K562 (cell line): ENCODE data around the gene RPL15.

ENCODE experiments used
- CTCF ChIP-seq, 3 experiments: IDR thresholded peaks in 2 of 3; conservative IDR thresholded peaks in 1 of 3; 2 replicates each; pipeline ENCODE4 v1.5.1; 2011 to 2012; ENCODE audit warnings: low read length in 3 of 3, mild to moderate bottlenecking in 3 of 3, control low read depth in 2 of 3, improper control_type of control experiment in 1 of 3, inconsistent platforms in 1 of 3, low read depth in 1 of 3, mixed read lengths in 1 of 3, moderate library complexity in 1 of 3; ENCODE audit not compliant: insufficient read depth in 2 of 3
- SP1 ChIP-seq: sonication (generic); formaldehyde crosslinking; IDR thresholded peaks from 2 replicates; pipeline ENCODE4 v1.8.1; 2022; ENCODE audit warnings: mild to moderate bottlenecking, missing genetic modification reagents
- USF2 ChIP-seq: sonication (generic); formaldehyde crosslinking; IDR thresholded peaks from 2 replicates; pipeline ENCODE4 v1.5.0; 2020; ENCODE audit warnings: missing genetic modification reagents
- TF ChIP-seq, protein P1 (sequence below): fragments of 250-450 bp; sonication (Bioruptor Pico); IDR thresholded peaks from 2 replicates; pipeline ENCODE4 v1.5.0; 2022; ENCODE audit warnings: mild to moderate bottlenecking

GRCh38 chr3:23923786-23924185 is 6.9 kb downstream of the RPL15 start:
- TF ChIP-seq CTCF (IDR thresholded peaks at IDR 0.05 in 2 of 3, conservative IDR thresholded peaks at IDR 0.05 in 1 of 3; ENCODE audit: insufficient read depth in 2 of 3, low read depth in 1 of 3, low read length in 3 of 3) (no peak), USF2 (CRISPR knock-in tag) (no peak), SP1 (CRISPR knock-in tag) (no peak)
- TF ChIP-seq, protein P1, sequence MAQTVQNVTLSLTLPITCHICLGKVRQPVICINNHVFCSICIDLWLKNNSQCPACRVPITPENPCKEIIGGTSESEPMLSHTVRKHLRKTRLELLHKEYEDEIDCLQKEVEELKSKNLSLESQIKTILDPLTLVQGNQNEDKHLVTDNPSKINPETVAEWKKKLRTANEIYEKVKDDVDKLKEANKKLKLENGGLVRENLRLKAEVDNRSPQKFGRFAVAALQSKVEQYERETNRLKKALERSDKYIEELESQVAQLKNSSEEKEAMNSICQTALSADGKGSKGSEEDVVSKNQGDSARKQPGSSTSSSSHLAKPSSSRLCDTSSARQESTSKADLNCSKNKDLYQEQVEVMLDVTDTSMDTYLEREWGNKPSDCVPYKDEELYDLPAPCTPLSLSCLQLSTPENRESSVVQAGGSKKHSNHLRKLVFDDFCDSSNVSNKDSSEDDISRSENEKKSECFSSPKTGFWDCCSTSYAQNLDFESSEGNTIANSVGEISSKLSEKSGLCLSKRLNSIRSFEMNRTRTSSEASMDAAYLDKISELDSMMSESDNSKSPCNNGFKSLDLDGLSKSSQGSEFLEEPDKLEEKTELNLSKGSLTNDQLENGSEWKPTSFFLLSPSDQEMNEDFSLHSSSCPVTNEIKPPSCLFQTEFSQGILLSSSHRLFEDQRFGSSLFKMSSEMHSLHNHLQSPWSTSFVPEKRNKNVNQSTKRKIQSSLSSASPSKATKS = no peak
